Heart left ventricle (tissue), 16 donors: ENCODE data around the gene C1orf159. TPM values are rescaled to one million over a fixed set of nuclear protein-coding genes. Genes with fewer than 3 reads are reported as not detected.

ENCODE experiments used
- ATAC-seq, 4 donors: fragments of 200-7000 bp; cut with Tn5 transposase; one replicate each; pipeline ENCODE4 v1.9.1; 2020 to 2022; ENCODE audit warnings: moderate library complexity in 4 of 4, mild to moderate bottlenecking in 3 of 4, moderate number of reproducible peaks in 1 of 4
- DNase-seq, 5 donors: peaks; one replicate each; pipeline ENCODE4 v3.0.0-alpha.2; 2020
- H3K27ac ChIP-seq, 12 donors: fragments of 200-600 bp; sonication (generic) in 4 of 12; one replicate each; pipeline versions ENCODE4 v1.5.0 to v1.8.0; 2016 to 2022; ENCODE audit warnings: mild to moderate bottlenecking in 2 of 12
- H3K27me3 ChIP-seq, 9 donors: fragments of 200-600 bp; sonication (generic) in 2 of 9; one replicate each; pipeline versions ENCODE4 v1.5.1 to v1.8.0; 2016 to 2022; ENCODE audit warnings: mild to moderate bottlenecking in 3 of 9
- H3K36me3 ChIP-seq, 9 donors: fragments of 200-600 bp; sonication (generic) in 2 of 9; one replicate each; pipeline versions ENCODE4 v1.5.0 to v1.8.0; 2018 to 2022; ENCODE audit warnings: mild to moderate bottlenecking in 2 of 9
- H3K4me1 ChIP-seq, 12 donors: fragments of 200-600 bp; sonication (generic) in 4 of 12; one replicate each; pipeline versions ENCODE4 v1.5.0 to v1.8.0; 2016 to 2022; ENCODE audit warnings: mild to moderate bottlenecking in 3 of 12
- H3K4me3 ChIP-seq, 12 donors: fragments of 200-600 bp; sonication (generic) in 4 of 12; one replicate each; pipeline versions ENCODE4 v1.5.0 to v1.8.0; 2017 to 2022; ENCODE audit warnings: mild to moderate bottlenecking in 9 of 12, moderate library complexity in 4 of 12
- H3K9me3 ChIP-seq, 12 donors: fragments of 200-600 bp; sonication (generic) in 4 of 12; one replicate each; pipeline versions ENCODE4 v1.5.0 to v1.8.0; 2016 to 2022; ENCODE audit warnings: mild to moderate bottlenecking in 1 of 12
- POLR2A ChIP-seq, 2 donors: fragments of 450-650 bp; IDR thresholded peaks; one replicate each; pipeline ENCODE4 v1.6.1; 2017; ENCODE audit warnings: antibody characterized with exemption in 2 of 2, mild to moderate bottlenecking in 2 of 2, moderate library complexity in 2 of 2
- WGBS, 4 donors: extraction: QIAGEN DNeasy Blood & Tissue Kit in 2 of 4; methylation state at CpG; one replicate each; pipeline versions ENCODE4 v1.1.5 to v1.1.7; 2013 to 2018; 5-methylcytosine and 5-hydroxymethylcytosine counted together
- intact Hi-C, 10 donors: fragments of 100-400 bp; cut with DNase I; formaldehyde crosslinking; loops; one replicate each; pipeline versions ENCODE4 v1.11.1 to v1.14.2; 2022
- polyA plus RNA-seq, 2 donors: library from polyadenylated mRNA; stranded (reverse); fragments of 200-250 nt; gene quantifications; one replicate each; pipeline ENCODE4 v1.2.3, GENCODE V29; 2013
- total RNA-seq, 9 donors: library from RNA; depleted of rRNA in 2 of 9; stranded (reverse); fragments of >200 nt in 2 of 9; fragmentation: NEBNext Ultra II Directional in 3 of 9; extraction: Animal tissue kit (Norgen Biotek cat#: 25700) in 3 of 9; gene quantifications; one replicate each; pipeline versions ENCODE4 v1.1.0 to v1.2.4, GENCODE V29; 2016 to 2023
- TF ChIP-seq, protein P1 (sequence below), 12 donors: fragments of 200-600 bp; sonication (generic) in 4 of 12; IDR thresholded peaks; one replicate each; pipeline versions ENCODE4 v1.5.0 to v1.8.0; 2018 to 2022; ENCODE audit warnings: antibody characterized with exemption in 12 of 12, mild to moderate bottlenecking in 5 of 12
- donor health status: ischemic (EF 13 %, LVEDD 7.1; RV severe dilation, severe dysfunction).
- donor health status: healthy with polysubstance abuse.
- donor health status: DM: no; HTN: yes; CAD: no.
- donor health status: DM: no; HTN: no; CAD: no.
- donor health status: ischemic (EF 25% LVEDD 6.9; RV normal size, moderate dysfunction).
- donor health status: ischemic (EF 25% LVEDD 5.7; RV mildly dilated, moderate dysfunction).
- donor health status: healthy.
- donor health status: DM: yes; HTN: yes; CAD: no.
- donor health status: ischemic (EF 35%, LVEDD 5.7; RV mildly dilated, moderate dysfunction).
- donor health status: nonischemic (EF 11% LVEDD 7.7; RV severe dilation, severe dysfunction).
- donor health status: DM: yes; HTN: yes; CAD: no.
- donor health status: PGD.
- donor health status: ischemic (EF 29% LVEDD 5.4; RV normal size, mild dysfunction).
- donor health status: nonischemic (EF 23%, LVEDD 6.1; RV moderate dilation, normal function).

The C1orf159 gene
- total and polyA plus RNA-seq, 11 donors = 3.7 to 7.2 (median 4.4) TPM

DNA sequence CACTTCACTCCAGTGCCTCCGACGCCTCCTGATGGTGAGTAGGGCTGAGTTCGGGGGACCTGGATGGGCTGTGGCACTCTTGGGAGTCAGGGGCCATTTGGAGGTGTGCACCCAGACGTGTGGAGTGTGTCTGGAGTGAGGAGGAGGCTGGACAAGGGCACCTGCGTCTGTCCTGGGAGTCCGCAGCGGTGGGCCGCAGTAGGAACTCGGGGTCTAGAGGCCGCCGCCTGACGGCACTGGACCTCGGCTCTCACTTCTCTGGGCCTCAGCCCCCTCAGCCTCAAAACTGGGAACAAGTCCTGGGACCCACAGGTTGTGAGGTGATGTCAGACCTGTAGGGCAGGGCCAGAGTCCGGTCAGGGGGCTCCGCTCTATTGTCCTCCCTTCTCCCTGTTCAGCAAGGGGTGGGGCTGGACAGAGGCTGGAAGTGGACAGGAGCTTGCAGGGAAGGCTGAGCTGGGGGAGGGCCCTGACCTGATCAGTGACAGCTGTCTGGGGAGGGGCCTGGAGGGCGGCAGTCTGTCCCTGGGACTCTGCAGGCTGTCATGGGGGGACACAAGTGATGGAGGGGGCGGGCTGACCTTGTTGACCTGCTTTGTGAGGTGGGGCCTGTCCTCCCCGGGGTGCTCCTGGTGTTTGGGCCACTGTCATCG is 80.5 kb downstream of the C1orf159 start:
- no peak overlapping the region for H3K4me3 ChIP-seq
- DNase-seq (no peak), ATAC-seq (no peak)
- peaks cover 0 to 68% (median 0%) of the 10 kb centered on the region in 9 donors for H3K27me3 ChIP-seq
- H3K27ac ChIP-seq = no peak overlapping the region
- peaks cover 7 to 42% (median 23%) of the 10 kb centered on the region in 12 donors for H3K4me1 ChIP-seq
- intact Hi-C loops = loop anchor here in 2 of 10 donors (10.0 kb wide), 3 partner anchors 79 to 329 kb away; partner anchors contain the start of gene C1orf159 (in 1 of the 2)
- WGBS, 4 donors = 92 to 97% (median 95%) methylated on average over 14 to 19 of the region's 19 CpGs
- no peak for TF ChIP-seq POLR2A (IDR thresholded peaks at IDR 0.05)
- TF ChIP-seq, protein P1, sequence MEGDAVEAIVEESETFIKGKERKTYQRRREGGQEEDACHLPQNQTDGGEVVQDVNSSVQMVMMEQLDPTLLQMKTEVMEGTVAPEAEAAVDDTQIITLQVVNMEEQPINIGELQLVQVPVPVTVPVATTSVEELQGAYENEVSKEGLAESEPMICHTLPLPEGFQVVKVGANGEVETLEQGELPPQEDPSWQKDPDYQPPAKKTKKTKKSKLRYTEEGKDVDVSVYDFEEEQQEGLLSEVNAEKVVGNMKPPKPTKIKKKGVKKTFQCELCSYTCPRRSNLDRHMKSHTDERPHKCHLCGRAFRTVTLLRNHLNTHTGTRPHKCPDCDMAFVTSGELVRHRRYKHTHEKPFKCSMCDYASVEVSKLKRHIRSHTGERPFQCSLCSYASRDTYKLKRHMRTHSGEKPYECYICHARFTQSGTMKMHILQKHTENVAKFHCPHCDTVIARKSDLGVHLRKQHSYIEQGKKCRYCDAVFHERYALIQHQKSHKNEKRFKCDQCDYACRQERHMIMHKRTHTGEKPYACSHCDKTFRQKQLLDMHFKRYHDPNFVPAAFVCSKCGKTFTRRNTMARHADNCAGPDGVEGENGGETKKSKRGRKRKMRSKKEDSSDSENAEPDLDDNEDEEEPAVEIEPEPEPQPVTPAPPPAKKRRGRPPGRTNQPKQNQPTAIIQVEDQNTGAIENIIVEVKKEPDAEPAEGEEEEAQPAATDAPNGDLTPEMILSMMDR (IDR thresholded peaks at IDR 0.05) = no peak
- H3K9me3 ChIP-seq = no peaks in the 10 kb centered on the region
- H3K36me3 ChIP-seq = no peaks in the 10 kb centered on the region

DNA sequence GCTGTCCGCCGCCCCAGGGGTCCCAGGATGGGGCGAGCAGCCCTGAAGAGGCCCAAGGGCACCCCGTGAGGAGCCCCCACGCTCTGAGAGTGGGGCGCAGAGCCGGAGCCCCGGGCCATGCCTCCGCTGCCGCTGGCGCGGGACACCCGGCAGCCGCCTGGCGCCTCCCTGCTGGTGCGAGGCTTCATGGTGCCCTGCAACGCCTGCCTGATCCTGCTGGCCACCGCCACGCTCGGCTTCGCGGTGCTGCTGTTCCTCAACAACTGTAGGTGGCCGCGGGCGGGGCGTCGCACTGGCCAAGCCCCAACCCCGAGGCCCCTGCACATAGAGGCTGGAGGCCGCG is 81.5 kb downstream of the C1orf159 start:
- Histone ChIP-seq H3K27ac (no peak overlapping the region), H3K4me3 (peak overlapping the region in 8 of 12 donors; percentile 16 to 58 (median 38)), H3K27me3 (peaks cover 0 to 57% (median 0%) of the 10 kb centered on the region in 9 donors), H3K36me3 (no peaks in the 10 kb centered on the region), H3K9me3 (no peaks in the 10 kb centered on the region), H3K4me1 (peaks cover 3 to 32% (median 14%) of the 10 kb centered on the region in 12 donors)
- TF ChIP-seq POLR2A (IDR thresholded peaks at IDR 0.05) = no peak
- TF ChIP-seq, protein P1 (IDR thresholded peaks at IDR 0.05) = no peak
- intact Hi-C loops = loop anchor here in 3 of 10 donors (5.0 to 10.0 kb wide), 4 partner anchors 80 to 330 kb away; partner anchors contain the start of gene C1orf159 (in 1 of the 3)
- ATAC-seq (no peak), DNase-seq (no peak)
- 48 to 70% (median 56%) methylated on average over 24 to 30 of the region's 30 CpGs; no CpG with 5 or more reads in 1 of the 4 donors for WGBS, 4 donors

DNA sequence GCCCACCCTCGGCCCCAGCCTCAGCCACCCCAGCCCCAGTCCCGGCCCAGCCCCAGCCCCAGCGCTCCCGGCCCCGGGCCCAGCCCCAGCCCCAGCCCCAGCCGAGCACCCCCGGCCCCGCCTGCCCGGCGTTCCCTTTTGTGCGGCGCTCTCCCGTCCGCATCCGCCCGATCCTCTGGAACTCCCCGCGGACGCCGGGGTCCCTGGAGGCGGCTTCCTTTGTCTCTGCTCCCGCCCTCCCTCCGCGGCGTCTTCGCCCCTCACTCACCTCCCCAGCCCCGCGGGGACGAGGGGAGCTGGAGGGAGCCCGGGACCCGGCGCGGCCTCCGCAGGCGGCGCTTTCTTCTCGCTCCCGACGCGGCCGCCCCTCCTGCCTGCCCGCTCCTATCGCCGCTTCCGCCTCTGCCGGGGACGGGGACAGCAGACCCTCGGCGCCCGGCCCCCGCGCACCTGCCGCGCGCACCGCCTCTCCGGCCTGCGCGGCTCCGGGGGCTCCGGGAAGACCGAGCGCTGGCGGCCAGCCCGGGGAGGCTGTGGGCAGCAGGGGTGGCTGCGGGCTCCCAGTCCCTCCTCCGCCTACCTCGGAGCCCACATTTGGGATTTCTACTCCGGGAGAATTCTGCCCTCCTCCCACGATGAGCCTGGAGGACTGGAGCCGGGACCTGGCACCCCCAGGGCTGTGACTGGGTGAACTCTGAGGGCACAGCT is 82.0 kb downstream of the C1orf159 start:
- ATAC-seq (no peak), DNase-seq (no peak)
- WGBS, 4 donors = 18 to 63% (median 31%) methylated on average over 28 to 71 of the region's 71 CpGs
- H3K4me1 ChIP-seq = peaks cover 3 to 27% (median 14%) of the 10 kb centered on the region in 12 donors
- intact Hi-C loops = loop anchor here in 4 of 10 donors (2.0 to 10.0 kb wide), 5 partner anchors 81 to 331 kb away; partner anchors contain the start of gene C1orf159 (in 1 of the 4)
- peaks cover 0 to 53% (median 0%) of the 10 kb centered on the region in 9 donors for H3K27me3 ChIP-seq
- H3K27ac ChIP-seq = no peak overlapping the region
- peak overlapping the region; percentile 16 to 58 (median 38) for H3K4me3 ChIP-seq
- H3K36me3 ChIP-seq = no peaks in the 10 kb centered on the region
- no peak for TF ChIP-seq POLR2A (IDR thresholded peaks at IDR 0.05)
- TF ChIP-seq, protein P1 (IDR thresholded peaks at IDR 0.05) = no peak
- no peaks in the 10 kb centered on the region for H3K9me3 ChIP-seq
